HG02938 (cell line): ENCODE data around the gene METTL2B.
A peak's percentile ranks its signal among the peaks of the same experiment; 100 is the strongest.
"Not testable (repeated sequence)": the region's sequence is repeated elsewhere in the genome, so short reads cannot be mapped to it uniquely, and the experiment has no call there.

ENCODE experiments used
- ATAC-seq: cut with Tn5 transposase; IDR thresholded peaks from one replicate; pipeline ENCODE4 v1.9.1; 2021; ENCODE audit warnings: mild to moderate bottlenecking, moderate library complexity; ENCODE audit not compliant: unreplicated experiment

The METTL2B gene

GRCh38 chr7:128523932-128524524 lies 47.5 kb downstream of the METTL2B start:
- not testable (repeated sequence) for ATAC-seq

GRCh38 chr7:128525584-128525983 lies 49.0 kb downstream of the METTL2B start:
- ATAC-seq = not testable (repeated sequence)

GRCh38 chr7:128526062-128526466 lies 49.5 kb downstream of the METTL2B start:
- not testable (repeated sequence) for ATAC-seq

- ATAC-seq = not testable (repeated sequence)
These were observed 52.6 kb downstream of the METTL2B start for GRCh38 chr7:128529191-128529590.

GRCh38 chr7:128530121-128530854 lies 53.7 kb downstream of the METTL2B start:
- peak; percentile 15 for ATAC-seq

GRCh38 chr7:128530855-128531104 lies 54.2 kb downstream of the METTL2B start:
- ATAC-seq = no peak

- ATAC-seq = peak; percentile 59
These were observed 54.8 kb downstream of the METTL2B start for GRCh38 chr7:128531105-128531954.

GRCh38 chr7:128531955-128532478 lies 55.5 kb downstream of the METTL2B start:
- ATAC-seq = peak; percentile 21

GRCh38 chr7:128532956-128533355 lies 56.4 kb downstream of the METTL2B start:
- ATAC-seq = not testable (repeated sequence)

- not testable (repeated sequence) for ATAC-seq
These were observed 60.9 kb downstream of the METTL2B start for GRCh38 chr7:128537410-128537809.

- ATAC-seq = not testable (repeated sequence)
These were observed 66.0 kb downstream of the METTL2B start for GRCh38 chr7:128542530-128542929.

GRCh38 chr7:128543300-128543699 lies 66.8 kb downstream of the METTL2B start:
- ATAC-seq = not testable (repeated sequence)

- not testable (repeated sequence) for ATAC-seq
These were observed 69.8 kb downstream of the METTL2B start for GRCh38 chr7:128546319-128546851.

- no peak for ATAC-seq
These were observed 74.4 kb downstream of the METTL2B start for GRCh38 chr7:128550920-128551319.

GRCh38 chr7:128554394-128554793 lies 77.8 kb downstream of the METTL2B start:
- not testable (repeated sequence) for ATAC-seq
